RPMI8226 (cell line): ENCODE results near the gene TMEM233.

Source experiments
- DNase-seq: peaks from one replicate; pipeline ENCODE4 v3.0.0-alpha.2; 2015

TMEM233 gene

GRCh38 chr12:119593578-119594398, at the start of gene TMEM233:
Gene TMEM233 (plus strand): TSS chr12:119593774. CDS start chr12:119593849, 75 bp downstream.
- no peak for DNase-seq

- DNase-seq = peak; percentile 72
These were observed 48.6 kb upstream of the TMEM233 start for GRCh38 chr12:119544765-119545625.

- DNase-seq = no peak
These were observed 47.2 kb upstream of the TMEM233 start for GRCh38 chr12:119546340-119546739.

- no peak for DNase-seq
These were observed 46.6 kb upstream of the TMEM233 start for GRCh38 chr12:119547001-119547400.

- no peak for DNase-seq
These were observed 36.7 kb upstream of the TMEM233 start for GRCh38 chr12:119556854-119557253.

GRCh38 chr12:119565404-119565803, 28.2 kb upstream of the TMEM233 start:
- DNase-seq = no peak

GRCh38 chr12:119570771-119571170, 22.8 kb upstream of the TMEM233 start:
- no peak for DNase-seq

GRCh38 chr12:119573086-119573485, 20.5 kb upstream of the TMEM233 start:
- DNase-seq = no peak

GRCh38 chr12:119574255-119574654, 19.3 kb upstream of the TMEM233 start:
- no peak for DNase-seq

GRCh38 chr12:119576118-119576810, 17.3 kb upstream of the TMEM233 start:
- no peak for DNase-seq

GRCh38 chr12:119576915-119577314, 16.7 kb upstream of the TMEM233 start:
- DNase-seq = no peak

GRCh38 chr12:119578112-119578511, 15.5 kb upstream of the TMEM233 start:
- no peak for DNase-seq

GRCh38 chr12:119589097-119589496, 4.5 kb upstream of the TMEM233 start:
- DNase-seq = no peak

GRCh38 chr12:119589634-119590033, 3.9 kb upstream of the TMEM233 start:
- DNase-seq = no peak

GRCh38 chr12:119592232-119592631, 1.3 kb upstream of the TMEM233 start:
- DNase-seq = no peak

- no peak for DNase-seq
These were observed 791 bp downstream of the TMEM233 start for GRCh38 chr12:119594399-119594730.

GRCh38 chr12:119594772-119595445, 1.3 kb downstream of the TMEM233 start:
- no peak for DNase-seq

- DNase-seq = no peak
These were observed 4.6 kb downstream of the TMEM233 start for GRCh38 chr12:119598159-119598558.

- DNase-seq = no peak
These were observed 8.5 kb downstream of the TMEM233 start for GRCh38 chr12:119601877-119602733.

GRCh38 chr12:119602734-119603094, 9.1 kb downstream of the TMEM233 start:
- no peak for DNase-seq

- no peak for DNase-seq
These were observed 10.2 kb downstream of the TMEM233 start for GRCh38 chr12:119603767-119604166.

- DNase-seq = no peak
These were observed 15.8 kb downstream of the TMEM233 start for GRCh38 chr12:119609358-119609757.
